GM13976 (cell line): ENCODE measurements around the gene GALC.

ENCODE experiments used
- DNase-seq: peaks from one replicate; pipeline ENCODE4 v3.0.0; 2012; ENCODE audit warnings: low spot score
- CTCF ChIP-seq: IDR thresholded peaks from 2 replicates; pipeline ENCODE4 v1.5.1; 2012; ENCODE audit warnings: borderline replicate concordance, mild to moderate bottlenecking; ENCODE audit not compliant: insufficient read depth; ENCODE audit errors: extremely low read depth, missing control alignments, control extremely low read depth
- in situ Hi-C: fragments of 300-500 bp; cut with MboI; formaldehyde crosslinking; loops from one replicate; pipeline ENCODE4 v1.12.0; 2022; ENCODE audit warnings: low sequenced_read_pairs, mixed read lengths, inconsistent platforms; ENCODE audit not compliant: unreplicated experiment

GALC gene

DNA sequence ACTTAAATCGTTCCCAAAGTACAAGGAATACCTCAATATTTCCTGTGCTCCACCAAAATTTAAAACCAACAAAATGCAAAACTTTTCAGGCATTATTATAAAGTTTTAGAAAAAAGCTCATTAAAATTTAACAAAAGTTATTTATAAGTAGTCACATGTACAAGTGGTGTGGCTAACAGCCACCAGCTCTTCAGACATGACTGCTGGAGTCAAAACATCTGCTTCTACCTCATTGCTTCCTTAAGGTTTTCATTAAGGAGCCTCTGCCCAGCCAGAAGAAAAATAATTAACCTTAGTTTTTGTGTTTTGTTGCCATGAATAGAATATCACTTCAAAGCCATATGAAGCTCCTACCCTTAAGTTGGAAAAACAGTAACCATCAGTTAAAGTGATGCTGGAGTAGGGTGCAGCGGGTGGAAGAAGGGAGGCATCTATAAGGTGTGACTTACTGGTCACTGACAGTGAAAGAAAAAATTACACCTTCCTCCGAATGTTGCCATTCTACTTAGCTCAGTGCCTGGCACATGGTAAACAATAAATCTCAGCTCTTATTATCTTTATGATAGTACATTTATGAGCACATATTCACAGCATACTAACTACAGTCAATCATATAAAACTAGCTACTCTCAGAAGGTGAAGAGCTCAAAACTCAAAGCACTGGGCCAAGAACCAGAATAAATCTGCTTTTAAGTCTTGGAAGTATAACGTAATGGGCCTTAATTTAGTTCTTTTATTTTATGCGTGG lies 57.7 kb downstream of the GALC start:
- in situ Hi-C loops: no loop called here
- TF ChIP-seq CTCF: no peak
- DNase-seq: no peak

DNA sequence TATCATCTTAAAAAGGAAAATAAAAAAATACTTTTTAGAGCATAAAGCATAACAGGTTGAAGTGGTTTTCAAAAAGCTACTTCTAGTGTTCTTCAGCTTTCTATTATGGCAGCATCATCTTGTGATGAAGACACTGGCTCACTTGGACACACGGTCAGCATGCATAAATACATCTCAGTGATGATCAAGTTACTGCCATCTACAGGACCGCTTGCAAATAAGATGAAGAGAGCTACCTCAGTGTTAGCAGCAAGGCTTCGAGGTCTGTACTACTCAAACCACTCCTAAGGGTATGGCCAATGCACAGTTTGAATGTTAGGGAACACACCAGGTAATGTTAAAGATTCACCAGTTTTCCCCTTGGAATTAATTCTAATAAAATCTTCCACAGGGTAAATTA lies 58.8 kb downstream of the GALC start:
- no peak for DNase-seq
- in situ Hi-C loops: no loop called here
- no peak for TF ChIP-seq CTCF

DNA sequence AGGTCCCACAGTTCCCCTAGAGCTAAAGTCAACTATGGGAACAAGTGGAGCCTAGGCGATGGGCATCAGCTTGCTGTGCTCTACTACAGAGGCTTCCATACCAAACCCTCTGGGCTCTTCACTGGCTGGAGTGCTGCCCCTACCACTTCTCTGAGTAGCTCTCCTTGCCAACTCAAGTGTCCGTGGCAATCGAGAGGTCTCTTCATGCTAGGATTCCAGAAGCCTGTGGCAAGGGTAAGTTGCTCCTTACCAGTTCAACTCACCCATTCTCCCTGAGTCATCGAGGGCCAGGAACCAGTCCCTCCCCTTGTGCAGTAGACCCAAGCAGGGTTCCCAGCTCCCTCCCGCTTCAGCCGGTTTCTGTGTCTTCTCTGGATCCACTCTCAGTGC lies 76.1 kb downstream of the GALC start:
- no peak for TF ChIP-seq CTCF
- in situ Hi-C loops: no loop called here
- DNase-seq: no peak

DNA sequence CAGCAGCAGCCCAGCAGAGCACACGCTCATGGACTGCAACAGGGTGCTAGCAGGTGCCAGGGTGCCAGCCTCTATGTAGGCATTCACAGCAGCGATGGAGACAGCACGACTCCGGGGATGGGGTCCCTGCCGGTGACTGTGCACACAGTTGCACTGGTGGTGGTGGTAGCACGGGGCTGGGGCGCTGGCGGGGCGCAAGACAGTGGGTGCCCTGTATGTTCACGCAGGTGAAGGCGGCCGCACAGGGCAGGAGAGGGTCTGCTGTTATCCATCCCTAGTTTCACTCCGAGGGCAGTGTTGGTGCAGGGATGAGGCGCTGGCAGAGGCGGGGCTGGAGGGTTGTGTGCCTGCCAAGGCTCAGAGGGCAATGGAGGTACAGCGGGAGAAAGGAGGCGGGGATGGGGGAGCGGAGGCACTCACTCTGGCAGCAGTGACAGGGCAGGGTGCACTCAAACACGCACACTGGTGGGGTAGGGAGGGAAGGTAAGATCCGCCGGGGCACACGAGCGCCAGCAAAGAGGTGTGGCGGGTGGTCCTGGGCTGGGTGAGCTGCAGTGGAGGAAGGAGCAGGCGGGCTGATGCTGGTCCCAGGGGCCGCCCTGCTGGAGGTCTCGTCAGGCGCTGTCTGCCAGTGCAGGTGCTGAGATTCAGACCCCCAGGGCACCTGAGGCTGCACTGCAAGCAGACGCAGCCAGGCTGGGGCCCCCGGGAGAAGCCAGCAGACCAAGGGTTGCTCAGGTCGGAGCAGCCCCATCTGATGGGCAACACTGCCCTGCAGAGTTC lies 76.7 kb downstream of the GALC start:
- in situ Hi-C loops: no loop called here
- TF ChIP-seq CTCF: no peak
- DNase-seq: no peak

DNA sequence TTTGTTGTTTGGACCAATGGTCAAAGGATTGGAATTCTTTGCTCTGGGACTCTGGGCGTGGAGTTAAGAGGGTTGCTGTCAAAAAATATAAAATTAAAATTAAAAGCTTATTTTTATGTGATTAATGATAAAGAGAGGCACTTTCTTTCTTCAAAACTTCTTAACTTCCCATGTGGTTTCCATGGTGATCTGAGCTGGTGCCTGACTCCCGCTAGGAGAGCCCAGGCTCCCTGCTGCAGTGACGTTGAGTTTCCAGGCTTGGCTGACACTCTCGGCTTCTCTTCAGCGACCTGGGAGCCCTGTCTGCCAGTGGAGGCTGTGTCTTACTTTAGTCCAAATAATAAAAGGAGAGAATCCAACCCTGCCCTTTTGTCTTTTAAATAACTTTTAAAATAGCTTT lies 84.4 kb downstream of the GALC start:
- no peak for DNase-seq
- TF ChIP-seq CTCF: no peak
- in situ Hi-C loops: no loop called here

DNA sequence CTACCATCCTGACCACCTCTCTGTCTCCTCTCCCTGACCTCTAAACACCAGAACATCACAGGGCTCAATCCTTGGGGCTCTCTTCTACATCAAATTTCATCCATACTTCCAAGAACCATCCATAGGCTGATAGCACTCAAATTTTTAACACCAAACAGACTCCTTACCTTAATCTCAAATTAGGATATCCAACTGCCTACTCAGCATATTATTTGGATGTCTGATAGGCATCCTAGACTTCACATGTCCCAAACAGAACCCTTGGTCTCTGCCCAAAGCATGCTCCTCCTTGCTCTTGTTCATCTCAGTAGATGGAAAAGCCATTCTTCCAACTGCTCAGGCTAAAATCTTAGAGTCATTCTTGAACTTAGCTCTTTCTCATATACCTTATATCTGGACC lies 91.3 kb downstream of the GALC start:
- TF ChIP-seq CTCF: no peak
- no peak for DNase-seq
- in situ Hi-C loops: no loop called here
